Astrocyte (in vitro differentiated cells and primary cell): ENCODE results near the gene TRPC6. TPM values are rescaled to one million over a fixed set of nuclear protein-coding genes. Genes with fewer than 3 reads are reported as not detected.

ENCODE experiments used
- DNase-seq: peaks from one replicate; pipeline ENCODE4 v3.0.0-alpha.2; 2010; ENCODE audit warnings: low read depth
- FAIRE-seq: peaks from 2 replicates; lab custom pipeline; 2011; peaks lifted over from hg19 to GRCh38; lab: Jason Lieb, UNC
- H2AFZ ChIP-seq: 2 replicates; pipeline ENCODE4 v1.6.0; 2012; ENCODE audit warnings: low read depth, low read length, inconsistent platforms
- H3K27ac ChIP-seq: 2 replicates; pipeline ENCODE4 v1.5.1; 2011; ENCODE audit warnings: low read depth, low read length, inconsistent platforms
- H3K27me3 ChIP-seq: 2 replicates; pipeline ENCODE4 v1.6.0; 2011; ENCODE audit warnings: low read length, inconsistent platforms; ENCODE audit not compliant: insufficient read depth
- H3K36me3 ChIP-seq: 2 replicates; pipeline ENCODE4 v1.5.1; 2011; ENCODE audit warnings: low read length, inconsistent platforms; ENCODE audit not compliant: insufficient read depth
- H3K4me1 ChIP-seq: 2 replicates; pipeline ENCODE4 v1.5.1; 2011; ENCODE audit warnings: low read length, inconsistent platforms; ENCODE audit not compliant: insufficient read depth
- H3K4me2 ChIP-seq: 2 replicates; pipeline ENCODE4 v1.6.0; 2012; ENCODE audit warnings: low read length, inconsistent platforms
- H3K4me3 ChIP-seq: 2 replicates; pipeline ENCODE4 v1.5.1; 2011; ENCODE audit warnings: low read depth, mild to moderate bottlenecking, low read length, inconsistent platforms; ENCODE audit not compliant: insufficient read depth
- H3K79me2 ChIP-seq: 2 replicates; pipeline ENCODE4 v1.6.0; 2012; ENCODE audit warnings: mild to moderate bottlenecking, low read length, inconsistent platforms; ENCODE audit not compliant: insufficient read depth
- H3K9ac ChIP-seq: 2 replicates; pipeline ENCODE4 v1.6.0; 2012; ENCODE audit warnings: mild to moderate bottlenecking, low read length, inconsistent platforms
- H3K9me3 ChIP-seq: 2 replicates; pipeline ENCODE4 v1.5.1; 2012; ENCODE audit warnings: low read depth, mild to moderate bottlenecking, low read length, inconsistent platforms; ENCODE audit not compliant: insufficient read depth
- H4K20me1 ChIP-seq: 2 replicates; pipeline ENCODE4 v1.6.0; 2012; ENCODE audit warnings: low read length, inconsistent platforms; ENCODE audit not compliant: insufficient read depth
- H3K27ac Mint-ChIP-seq: one replicate; pipeline ENCODE4 v1.8.0; 2021; ENCODE audit warnings: mild to moderate bottlenecking, mixed read lengths; ENCODE audit not compliant: unreplicated experiment
- H3K27me3 Mint-ChIP-seq: one replicate; pipeline ENCODE4 v1.8.0; 2021; ENCODE audit warnings: low read depth, mixed read lengths; ENCODE audit not compliant: unreplicated experiment
- H3K36me3 Mint-ChIP-seq: one replicate; pipeline ENCODE4 v1.8.0; 2021; ENCODE audit warnings: low read depth, mixed read lengths; ENCODE audit not compliant: unreplicated experiment
- H3K4me1 Mint-ChIP-seq: one replicate; pipeline ENCODE4 v1.8.0; 2021; ENCODE audit warnings: low read depth, mixed read lengths; ENCODE audit not compliant: unreplicated experiment
- H3K4me3 Mint-ChIP-seq: one replicate; pipeline ENCODE4 v1.8.0; 2021; ENCODE audit warnings: mild to moderate bottlenecking, moderate library complexity, mixed read lengths; ENCODE audit not compliant: unreplicated experiment
- H3K9me3 Mint-ChIP-seq: one replicate; pipeline ENCODE4 v1.8.0; 2021; ENCODE audit warnings: mild to moderate bottlenecking, mixed read lengths; ENCODE audit not compliant: unreplicated experiment
- EZH2 ChIP-seq: IDR thresholded peaks from 2 replicates; pipeline ENCODE4 v1.6.1; 2012; ENCODE audit warnings: mild to moderate bottlenecking, low read length, inconsistent platforms; ENCODE audit not compliant: insufficient read depth
- total RNA-seq: library from RNA; stranded (reverse); gene quantifications from 2 replicates; pipeline ENCODE4 v1.2.1, GENCODE V29; 2021
- TF ChIP-seq, protein P1 (sequence below): IDR thresholded peaks from 2 replicates; pipeline ENCODE4 v1.5.1; 2011; ENCODE audit warnings: low read depth, mild to moderate bottlenecking, inconsistent platforms, low read length, moderate library complexity; ENCODE audit not compliant: insufficient read depth

Gene TRPC6
- total RNA-seq, 1 donor from 2014 or later: 0.07 TPM

DNA sequence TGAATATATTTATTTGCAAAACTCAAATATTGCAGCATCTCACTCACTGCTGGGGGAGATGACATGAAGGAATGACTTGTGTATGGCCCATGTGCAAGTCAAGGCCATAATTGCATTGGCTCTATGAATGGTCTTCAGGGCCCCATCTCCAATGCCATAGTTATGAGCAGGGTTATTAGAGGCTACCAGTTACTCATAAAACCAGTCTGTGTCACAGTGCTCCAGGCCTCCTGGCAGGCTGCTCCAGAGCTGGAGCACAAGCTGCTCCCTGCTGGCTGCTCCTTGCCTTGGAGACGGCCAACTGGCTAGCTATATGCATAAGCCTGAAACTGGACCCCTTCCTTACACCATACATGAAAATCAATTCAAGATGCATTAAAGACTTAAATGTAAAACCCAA, 145.7 kb downstream of the TRPC6 start:
- H3K27ac Mint-ChIP-seq: no peak overlapping the region
- FAIRE-seq: no peak
- Histone ChIP-seq H3K27me3 (no peaks in the 10 kb centered on the region), H4K20me1 (no peaks in the 10 kb centered on the region), H3K36me3 (no peaks in the 10 kb centered on the region), H3K4me1 (peaks cover 10% of the 10 kb centered on the region), H3K4me2 (no peak overlapping the region), H3K9ac (no peak overlapping the region), H3K79me2 (no peaks in the 10 kb centered on the region), H2AFZ (no peak overlapping the region), H3K9me3 (no peaks in the 10 kb centered on the region), H3K4me3 (no peak overlapping the region), H3K27ac (no peak overlapping the region)
- DNase-seq: no peak
- H3K9me3 Mint-ChIP-seq: no peaks in the 10 kb centered on the region
- TF ChIP-seq, protein P1, sequence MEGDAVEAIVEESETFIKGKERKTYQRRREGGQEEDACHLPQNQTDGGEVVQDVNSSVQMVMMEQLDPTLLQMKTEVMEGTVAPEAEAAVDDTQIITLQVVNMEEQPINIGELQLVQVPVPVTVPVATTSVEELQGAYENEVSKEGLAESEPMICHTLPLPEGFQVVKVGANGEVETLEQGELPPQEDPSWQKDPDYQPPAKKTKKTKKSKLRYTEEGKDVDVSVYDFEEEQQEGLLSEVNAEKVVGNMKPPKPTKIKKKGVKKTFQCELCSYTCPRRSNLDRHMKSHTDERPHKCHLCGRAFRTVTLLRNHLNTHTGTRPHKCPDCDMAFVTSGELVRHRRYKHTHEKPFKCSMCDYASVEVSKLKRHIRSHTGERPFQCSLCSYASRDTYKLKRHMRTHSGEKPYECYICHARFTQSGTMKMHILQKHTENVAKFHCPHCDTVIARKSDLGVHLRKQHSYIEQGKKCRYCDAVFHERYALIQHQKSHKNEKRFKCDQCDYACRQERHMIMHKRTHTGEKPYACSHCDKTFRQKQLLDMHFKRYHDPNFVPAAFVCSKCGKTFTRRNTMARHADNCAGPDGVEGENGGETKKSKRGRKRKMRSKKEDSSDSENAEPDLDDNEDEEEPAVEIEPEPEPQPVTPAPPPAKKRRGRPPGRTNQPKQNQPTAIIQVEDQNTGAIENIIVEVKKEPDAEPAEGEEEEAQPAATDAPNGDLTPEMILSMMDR: no peak
- TF ChIP-seq EZH2: no peak
- H3K27me3 Mint-ChIP-seq: no peaks in the 10 kb centered on the region
- no peak overlapping the region for H3K4me3 Mint-ChIP-seq
- H3K36me3 Mint-ChIP-seq: no peaks in the 10 kb centered on the region
- peaks cover 15% of the 10 kb centered on the region for H3K4me1 Mint-ChIP-seq

DNA sequence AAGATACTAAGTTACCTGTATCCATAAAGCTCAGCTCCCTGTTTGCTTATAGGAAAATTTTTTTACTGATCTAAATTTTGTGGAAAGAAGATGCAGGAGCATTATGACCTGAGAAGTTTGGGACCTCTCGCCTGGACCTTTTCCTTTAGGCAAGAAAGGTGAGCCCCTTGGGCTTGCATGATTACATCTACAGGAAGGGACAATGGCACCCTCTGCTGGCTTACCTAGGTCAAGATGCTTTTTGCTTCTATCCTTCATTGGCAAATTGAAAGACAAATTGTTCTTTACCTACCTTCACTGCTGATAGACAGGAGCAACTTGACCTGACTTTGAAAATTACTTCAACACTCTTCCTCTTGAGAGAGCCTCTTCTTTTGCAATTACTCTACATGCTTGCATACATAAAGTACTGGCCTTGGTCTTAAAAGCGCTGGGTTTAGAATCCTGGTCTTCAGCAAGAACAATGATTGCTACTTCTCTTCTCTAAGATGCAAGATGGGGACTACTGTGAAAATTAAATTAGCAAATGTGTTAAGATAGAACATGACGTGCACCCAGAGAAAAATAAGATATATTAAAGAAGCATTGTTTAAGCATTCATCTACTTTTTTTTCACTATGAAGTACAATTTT, 147.2 kb downstream of the TRPC6 start:
- Histone ChIP-seq H2AFZ (no peak overlapping the region), H3K9me3 (no peaks in the 10 kb centered on the region), H4K20me1 (no peaks in the 10 kb centered on the region), H3K79me2 (no peaks in the 10 kb centered on the region), H3K27ac (no peak overlapping the region), H3K4me2 (no peak overlapping the region), H3K27me3 (no peaks in the 10 kb centered on the region), H3K36me3 (no peaks in the 10 kb centered on the region), H3K4me3 (no peak overlapping the region), H3K4me1 (peaks cover 5% of the 10 kb centered on the region), H3K9ac (no peak overlapping the region)
- DNase-seq (peak; percentile 12), FAIRE-seq (no peak)
- no peaks in the 10 kb centered on the region for H3K9me3 Mint-ChIP-seq
- no peaks in the 10 kb centered on the region for H3K27me3 Mint-ChIP-seq
- H3K4me3 Mint-ChIP-seq: no peak overlapping the region
- no peak for TF ChIP-seq EZH2
- TF ChIP-seq, protein P1: peak; percentile 75
- peaks cover 2% of the 10 kb centered on the region for H3K4me1 Mint-ChIP-seq
- no peaks in the 10 kb centered on the region for H3K36me3 Mint-ChIP-seq
- no peak overlapping the region for H3K27ac Mint-ChIP-seq

DNA sequence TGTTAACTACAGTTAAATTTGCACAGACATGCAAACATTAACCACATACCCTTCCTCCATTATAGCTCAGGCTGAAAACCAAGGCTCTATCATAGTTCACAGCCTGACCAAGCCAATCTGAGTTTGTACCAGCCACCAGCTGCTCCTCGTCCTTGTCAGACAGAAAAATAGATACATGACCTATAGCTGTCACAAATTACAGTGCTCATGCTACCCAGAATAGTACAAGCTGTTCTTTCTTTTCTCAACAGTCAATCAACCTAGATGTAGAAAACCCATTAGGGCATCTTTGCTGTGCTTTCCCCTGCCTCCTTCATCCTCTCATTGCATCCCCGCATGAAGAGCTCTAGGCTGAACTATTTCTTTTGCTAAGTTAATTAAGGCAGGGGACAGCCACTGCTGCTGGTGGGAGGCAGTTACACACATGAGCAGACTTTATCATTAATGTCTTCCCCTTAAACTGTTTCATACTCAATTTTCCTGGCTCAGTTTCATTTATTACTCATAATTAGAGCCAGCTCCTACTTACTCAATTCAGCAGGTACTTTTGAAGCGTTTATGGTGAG, 148.3 kb downstream of the TRPC6 start:
- Histone ChIP-seq H3K36me3 (no peaks in the 10 kb centered on the region), H4K20me1 (no peaks in the 10 kb centered on the region), H3K9me3 (no peaks in the 10 kb centered on the region), H2AFZ (no peak overlapping the region), H3K4me1 (peaks cover 6% of the 10 kb centered on the region), H3K79me2 (no peaks in the 10 kb centered on the region), H3K4me2 (no peak overlapping the region), H3K27ac (no peak overlapping the region), H3K27me3 (no peaks in the 10 kb centered on the region), H3K9ac (no peak overlapping the region), H3K4me3 (no peak overlapping the region)
- FAIRE-seq: no peak
- DNase-seq: no peak
- H3K9me3 Mint-ChIP-seq: no peaks in the 10 kb centered on the region
- TF ChIP-seq EZH2: no peak
- TF ChIP-seq, protein P1: no peak
- no peaks in the 10 kb centered on the region for H3K36me3 Mint-ChIP-seq
- no peak overlapping the region for H3K4me3 Mint-ChIP-seq
- H3K27me3 Mint-ChIP-seq: no peaks in the 10 kb centered on the region
- H3K27ac Mint-ChIP-seq: no peak overlapping the region
- H3K4me1 Mint-ChIP-seq: peaks cover 7% of the 10 kb centered on the region
